Midbrain (tissue), 1 donor: Measurements from ENCODE around the gene LRRC15.

Source experiments
- DNase-seq: peaks from one replicate; lab custom pipeline; 2025; lab: John Stamatoyannopoulos, UW

LRRC15 gene

DNA sequence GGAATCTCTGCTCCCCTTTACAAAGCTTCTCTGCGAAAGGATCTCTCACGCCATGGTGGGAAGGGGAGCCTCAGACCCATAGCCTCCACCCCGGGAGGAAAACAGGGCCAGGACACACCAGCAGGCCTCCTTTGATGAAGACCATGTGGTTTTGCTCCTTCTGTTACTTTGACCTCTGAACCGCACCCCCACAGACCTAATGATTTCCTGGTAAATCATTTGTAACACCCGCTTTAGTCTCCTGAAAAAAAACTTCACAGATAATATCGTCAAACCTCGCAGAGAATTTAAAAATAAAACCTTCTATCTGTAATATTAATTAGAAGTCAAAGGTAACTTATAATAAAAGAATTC, 36.7 kb downstream of the LRRC15 start:
- DNase-seq = no peak

GRCh38 chr3:194330579-194330978, 39.0 kb downstream of the LRRC15 start:
- DNase-seq = no peak

GRCh38 chr3:194330160-194330559, 39.4 kb downstream of the LRRC15 start:
- no peak for DNase-seq

GRCh38 chr3:194329583-194329965, 40.0 kb downstream of the LRRC15 start:
- no peak for DNase-seq

- no peak for DNase-seq
Observed at GRCh38 chr3:194328942-194329582, 40.5 kb downstream of the LRRC15 start.

DNA sequence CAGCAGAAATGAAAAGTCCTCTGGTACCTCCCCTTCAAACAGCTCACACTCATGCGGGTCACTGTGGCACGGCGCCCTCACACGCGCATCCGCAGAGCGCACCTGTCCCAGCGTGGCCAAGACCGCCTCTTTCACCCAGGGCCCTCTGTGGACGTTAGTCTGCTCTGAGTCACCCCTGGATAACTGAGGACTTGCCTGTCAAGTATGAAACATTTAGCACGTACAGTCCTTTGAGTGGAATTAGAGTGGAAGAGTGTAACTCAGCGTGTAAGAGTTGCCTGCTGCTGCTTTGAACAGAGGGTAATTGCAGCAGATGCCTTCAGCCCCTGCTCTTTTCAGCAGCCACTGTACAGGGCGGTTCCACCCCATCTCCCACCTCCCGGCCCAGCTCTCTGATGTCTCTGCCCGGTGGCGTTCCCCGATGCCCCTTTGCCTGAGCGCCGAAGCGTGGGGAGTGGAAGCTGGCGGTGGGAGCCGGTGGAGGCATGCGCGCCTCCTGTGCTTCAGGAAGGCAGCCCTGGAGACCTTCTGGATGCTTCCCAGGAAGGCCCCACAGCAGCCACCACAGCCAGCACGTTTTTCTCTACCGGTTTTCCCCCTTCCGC, 41.4 kb downstream of the LRRC15 start:
- no peak for DNase-seq

DNA sequence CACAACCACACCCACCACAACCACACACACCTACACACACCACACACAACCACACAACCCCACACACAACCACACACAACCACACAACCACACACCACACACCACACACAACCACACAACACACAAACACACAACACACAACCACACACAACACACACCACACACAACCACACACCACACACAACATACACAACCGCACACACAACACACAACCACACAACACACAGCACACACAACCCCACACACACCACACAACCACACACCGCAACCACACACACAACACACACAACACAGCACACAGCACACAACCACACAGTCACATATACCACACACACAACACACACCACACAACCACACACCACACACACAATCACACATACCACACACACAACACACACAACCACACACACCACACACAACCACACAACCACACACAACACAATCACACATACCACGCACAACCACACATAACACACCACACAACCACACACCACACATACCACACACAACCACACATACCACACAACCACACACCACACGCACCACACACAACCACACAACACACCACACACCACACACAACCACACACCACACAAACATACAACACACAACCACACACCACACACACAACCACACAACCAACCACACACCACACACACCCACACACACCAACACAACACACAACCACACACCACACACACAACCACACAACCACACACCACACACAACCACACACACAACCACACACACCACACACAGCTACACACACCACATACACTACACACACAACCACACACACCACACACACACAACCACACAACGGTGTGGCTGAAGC, 42.1 kb downstream of the LRRC15 start:
- DNase-seq = no peak

DNA sequence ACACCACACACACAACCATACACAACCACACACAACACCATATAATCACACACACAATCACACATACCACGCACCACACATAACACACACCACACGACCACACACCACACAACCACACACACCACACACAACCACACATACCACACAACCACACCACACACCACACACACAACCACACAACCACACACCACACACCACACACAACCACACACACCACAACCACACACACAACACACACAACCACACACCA, 42.6 kb downstream of the LRRC15 start:
- DNase-seq = no peak

DNA sequence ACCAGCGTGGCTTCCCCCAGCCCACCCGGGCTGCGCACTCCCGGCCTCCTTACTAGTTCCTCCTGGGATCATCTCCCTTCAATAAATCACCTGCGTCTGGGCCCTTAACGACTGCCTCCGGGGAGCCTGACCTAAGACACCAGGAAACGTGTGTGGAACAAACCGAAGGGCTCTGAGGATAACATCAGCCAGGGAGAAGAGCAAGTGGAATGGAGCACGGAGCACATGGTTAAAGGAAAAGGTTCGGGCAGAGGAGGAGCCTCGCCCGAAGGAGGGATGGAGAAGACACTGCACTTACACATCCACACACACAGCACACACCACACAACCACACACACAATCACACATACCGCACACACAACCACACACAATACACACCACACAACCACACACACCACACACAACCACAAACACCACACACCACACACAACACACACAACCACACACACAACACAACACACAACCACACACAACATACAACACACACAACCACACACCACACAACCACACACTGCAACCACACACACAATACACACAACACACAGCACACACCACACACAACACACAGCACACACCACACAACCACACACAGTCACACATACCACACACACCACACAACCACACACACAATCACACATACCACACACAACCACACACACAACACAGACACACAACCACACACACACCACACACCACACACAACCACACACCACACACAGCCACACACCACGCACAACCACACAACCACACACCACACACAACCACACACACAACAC, 43.2 kb downstream of the LRRC15 start:
- no peak for DNase-seq

DNA sequence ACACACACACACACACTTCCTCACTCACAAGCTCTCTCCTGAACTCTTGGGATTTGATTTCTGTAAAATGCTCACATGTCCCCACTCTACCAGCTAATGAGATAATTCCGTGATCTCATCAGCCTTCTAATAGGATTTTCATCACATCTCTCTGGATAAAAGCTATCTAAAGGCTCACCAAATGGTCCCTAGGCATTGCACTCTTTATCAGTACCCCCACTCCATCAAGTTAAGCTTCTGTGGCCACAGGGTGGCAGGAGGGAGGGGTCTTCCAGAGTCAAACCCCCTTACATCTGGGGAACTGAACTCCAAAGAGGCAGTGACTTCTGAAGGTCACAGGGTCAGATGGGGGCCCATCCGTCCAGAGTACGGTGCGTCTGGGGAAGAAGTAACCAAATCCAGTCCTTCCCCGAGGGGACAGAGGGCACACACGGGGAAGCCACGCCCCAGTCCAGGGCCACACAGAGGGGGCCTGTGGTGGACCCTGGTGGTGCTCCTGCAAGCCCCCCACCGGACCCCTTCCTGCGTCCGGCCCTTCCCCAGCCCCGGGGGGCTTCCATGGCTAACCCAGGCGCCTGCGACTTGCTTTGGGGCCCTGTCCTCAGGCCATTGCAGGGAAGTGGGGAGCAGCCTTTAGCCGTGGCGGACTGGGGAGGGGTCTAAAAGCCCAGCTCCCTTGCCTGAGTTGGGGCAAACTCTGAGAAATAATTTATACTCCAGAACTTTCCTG, 44.0 kb downstream of the LRRC15 start:
- DNase-seq = no peak

- DNase-seq = no peak
Observed at GRCh38 chr3:194324823-194325327, 44.7 kb downstream of the LRRC15 start.

- no peak for DNase-seq
Observed at GRCh38 chr3:194323785-194324735, 45.5 kb downstream of the LRRC15 start.

DNA sequence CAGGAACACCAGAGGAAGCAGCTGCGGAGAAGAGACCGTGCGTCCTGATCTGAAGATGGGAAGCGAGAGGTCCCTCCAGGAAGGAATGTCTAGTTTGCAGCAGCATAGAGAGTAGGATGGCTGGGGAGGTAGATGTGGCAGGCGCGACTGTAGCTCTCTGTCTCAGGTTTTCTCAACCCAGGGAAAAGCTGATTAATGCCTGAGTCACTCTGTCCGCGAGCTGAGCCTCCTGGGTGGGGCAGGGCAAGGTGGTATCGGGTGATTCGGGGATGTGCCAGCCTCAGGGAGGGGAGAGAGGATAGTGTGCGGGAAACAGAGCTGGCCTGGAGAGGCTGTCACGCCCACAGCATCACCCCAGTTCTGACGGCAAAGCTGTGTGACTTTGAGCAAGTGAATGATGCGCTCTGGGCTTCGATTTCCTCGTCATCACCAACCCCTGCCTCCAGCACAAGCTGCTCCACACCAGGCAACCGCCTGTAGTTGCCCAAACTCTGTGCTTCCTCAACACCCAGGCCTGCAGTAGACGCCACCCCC, 46.8 kb downstream of the LRRC15 start:
- no peak for DNase-seq

DNA sequence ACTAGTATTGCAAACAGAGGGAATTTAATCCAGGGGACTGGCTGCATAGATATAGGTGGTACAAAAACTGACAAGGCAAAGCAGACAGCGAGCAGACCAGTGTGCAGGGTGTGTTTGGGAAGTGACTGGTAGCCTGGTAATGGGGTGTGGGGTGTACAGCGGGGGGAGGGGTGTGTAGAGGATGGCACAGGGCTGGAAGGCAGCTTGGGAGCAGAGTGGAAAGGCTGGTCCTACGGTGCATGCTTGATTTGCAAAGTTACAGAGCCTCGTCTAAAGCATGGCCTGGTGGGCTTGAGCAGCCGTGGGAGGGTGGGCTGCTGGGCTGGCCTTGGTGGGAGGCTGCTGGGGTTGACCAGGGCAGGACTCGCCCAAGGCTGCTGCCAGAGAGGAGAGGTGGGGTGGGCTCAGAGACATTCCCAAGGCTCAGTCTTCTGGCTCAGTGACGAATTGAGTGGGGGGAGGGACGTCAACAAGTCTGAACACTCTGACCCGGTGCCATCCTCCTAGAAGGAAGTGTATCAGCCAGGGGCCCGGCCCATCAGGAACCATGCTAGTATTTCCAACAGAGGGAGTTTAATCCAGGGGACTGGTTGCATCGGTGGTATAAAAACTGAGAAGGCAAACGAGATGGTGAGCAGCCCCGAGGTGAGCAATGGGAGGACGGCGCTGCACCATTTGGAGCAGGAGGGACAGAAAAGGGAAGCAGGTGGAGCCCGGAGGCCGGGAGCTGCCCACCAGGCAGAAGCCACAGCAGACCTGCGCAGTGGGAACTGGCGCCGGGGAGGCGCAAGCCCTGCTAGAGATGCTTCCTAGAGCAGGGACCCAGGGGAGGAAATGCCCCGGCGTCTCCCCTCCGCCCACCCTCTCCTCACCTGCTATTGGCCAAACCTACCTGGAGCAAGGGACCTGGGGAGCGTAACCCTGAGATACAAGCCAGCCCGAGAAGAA, 47.6 kb downstream of the LRRC15 start:
- DNase-seq = no peak

DNA sequence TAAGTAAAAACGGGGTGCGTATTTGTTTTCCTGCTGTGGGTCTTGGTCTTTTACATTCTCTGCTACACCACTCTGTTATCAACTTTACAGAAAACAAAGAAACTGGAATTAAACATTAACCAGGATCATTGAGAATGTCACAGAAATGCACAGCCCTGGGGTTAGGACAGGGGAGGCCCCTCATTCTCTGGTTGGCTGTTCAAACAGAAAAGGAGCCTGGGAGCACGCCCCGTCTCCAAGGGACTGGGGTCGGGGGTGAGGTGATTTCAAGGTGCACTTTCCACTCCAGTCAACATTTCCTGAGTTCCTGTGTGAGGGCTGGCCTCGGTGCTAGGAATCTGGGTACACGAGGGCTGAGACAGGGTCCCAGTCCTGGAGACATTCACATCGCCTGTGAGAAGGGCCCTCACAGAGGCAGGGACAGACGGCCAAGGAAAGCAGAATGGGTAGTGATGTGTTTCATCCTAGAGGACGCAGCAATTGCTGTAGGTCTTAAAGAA, 48.7 kb downstream of the LRRC15 start:
- no peak for DNase-seq

GRCh38 chr3:194320100-194320499, 49.4 kb downstream of the LRRC15 start:
- no peak for DNase-seq

- DNase-seq = no peak
Observed at GRCh38 chr3:194318511-194319161, 50.9 kb downstream of the LRRC15 start.

- no peak for DNase-seq
Observed at GRCh38 chr3:194316918-194317317, 52.6 kb downstream of the LRRC15 start.

DNA sequence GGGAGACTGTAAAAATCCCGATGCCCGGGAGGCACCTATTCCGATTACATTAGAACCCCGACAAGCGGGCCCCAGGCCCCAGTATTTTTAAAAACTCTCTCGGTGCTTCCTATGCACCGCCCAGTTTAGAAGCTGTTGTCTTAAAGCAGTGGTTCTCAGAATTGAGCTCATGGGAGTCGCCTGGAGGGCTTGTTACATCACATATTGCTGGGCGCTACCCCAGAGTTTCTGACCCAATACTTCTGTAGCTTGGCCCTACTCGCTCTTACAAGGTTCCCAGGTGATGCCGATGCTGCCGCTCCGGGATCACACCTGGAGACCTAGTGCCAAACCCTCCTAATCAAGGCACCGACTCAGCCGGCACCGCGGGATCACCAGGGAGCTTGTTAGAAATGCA, 53.6 kb downstream of the LRRC15 start:
- no peak for DNase-seq
